ENCODE measurements around the gene KIF18B.

Gene KIF18B

GRCh38 chr17:44947461-44948314 is at the start of gene KIF18B:
KIF18B (minus strand) TSS chr17:44947773; CDS start chr17:44936344, 11,429 bp downstream.
- DNase-seq = peak; percentile 92 to 93

DNA sequence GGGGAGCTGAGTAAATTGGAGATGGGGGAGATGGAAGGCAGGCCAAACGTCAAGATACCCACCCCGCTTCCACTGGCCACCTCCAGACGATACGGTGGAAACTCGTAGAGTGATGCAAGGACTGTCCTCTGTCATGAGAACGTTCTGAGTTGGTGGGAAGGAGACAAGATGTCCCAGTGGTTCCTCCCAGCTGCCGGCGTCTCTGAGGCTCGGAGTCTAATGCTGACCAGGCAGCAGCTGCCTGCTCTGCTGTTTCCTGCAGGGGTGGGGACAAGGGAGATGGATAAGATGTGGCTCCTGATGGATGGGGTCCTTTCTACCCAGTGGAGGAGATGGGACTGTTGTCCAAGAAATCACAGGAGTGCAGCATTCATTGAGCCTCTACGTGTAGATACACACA is 48.7 kb upstream of the KIF18B start:
- no peak for DNase-seq

DNA sequence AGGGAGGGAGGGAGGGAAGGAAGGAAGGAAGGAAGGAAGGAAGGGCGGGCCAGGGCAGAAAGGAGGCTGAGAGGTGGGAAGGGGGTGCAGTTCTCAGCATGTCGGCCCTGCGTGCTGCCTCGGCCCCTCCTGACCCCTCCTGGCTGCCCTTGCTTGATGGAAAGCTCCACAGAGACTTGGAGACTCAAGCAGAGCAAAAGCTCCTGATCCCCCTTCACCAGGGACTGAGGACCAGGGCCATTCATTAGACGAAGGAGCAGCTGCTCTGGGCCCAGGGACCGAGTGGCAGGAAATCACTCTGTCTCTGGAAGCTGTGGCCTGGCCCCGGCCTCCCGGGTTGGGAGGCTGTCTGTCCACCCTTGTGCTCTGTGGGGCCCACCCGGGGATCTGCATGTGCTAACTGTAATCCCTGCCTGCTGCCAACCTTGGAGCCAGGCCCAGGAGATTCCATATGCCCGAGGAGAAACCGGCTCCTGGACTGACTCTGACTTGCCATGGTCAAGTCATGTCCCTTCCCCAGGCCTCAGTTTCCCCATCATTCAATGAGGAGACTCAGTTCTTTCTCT is 47.9 kb upstream of the KIF18B start:
- DNase-seq = no peak

DNA sequence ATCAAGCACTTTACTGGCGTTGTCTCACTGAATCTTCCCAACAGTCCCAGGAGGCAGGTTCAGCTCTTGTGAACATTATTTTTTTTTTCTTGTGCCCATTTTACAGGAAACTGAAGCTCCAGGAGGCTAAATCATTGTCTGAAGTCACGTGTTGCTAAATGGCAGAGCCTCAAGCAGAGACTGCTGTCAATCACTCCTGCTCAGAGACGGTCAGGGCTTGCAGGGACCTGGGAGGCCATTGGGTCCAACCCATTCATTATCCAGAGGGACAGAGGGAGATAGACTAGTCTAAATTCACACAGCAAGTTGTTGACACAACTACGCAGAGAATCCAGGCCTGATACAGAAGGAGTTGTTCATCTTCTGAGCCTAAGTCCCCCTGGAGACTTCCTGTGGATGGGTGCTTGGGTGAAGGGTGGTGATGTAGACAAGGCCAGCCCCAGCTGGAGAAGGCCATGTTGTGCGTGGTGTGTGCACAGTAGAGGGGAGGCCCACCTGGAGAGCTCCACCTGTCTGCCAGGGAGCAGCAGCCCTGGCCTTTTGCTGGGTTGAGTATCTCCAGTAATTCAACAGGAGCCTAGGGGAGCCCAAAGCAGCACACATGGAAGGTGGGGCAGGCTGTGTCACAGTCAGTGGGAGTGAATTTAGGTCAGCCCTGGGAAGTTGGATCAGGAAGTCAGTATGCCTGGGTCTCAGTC is 44.8 kb upstream of the KIF18B start:
- no peak for DNase-seq

DNA sequence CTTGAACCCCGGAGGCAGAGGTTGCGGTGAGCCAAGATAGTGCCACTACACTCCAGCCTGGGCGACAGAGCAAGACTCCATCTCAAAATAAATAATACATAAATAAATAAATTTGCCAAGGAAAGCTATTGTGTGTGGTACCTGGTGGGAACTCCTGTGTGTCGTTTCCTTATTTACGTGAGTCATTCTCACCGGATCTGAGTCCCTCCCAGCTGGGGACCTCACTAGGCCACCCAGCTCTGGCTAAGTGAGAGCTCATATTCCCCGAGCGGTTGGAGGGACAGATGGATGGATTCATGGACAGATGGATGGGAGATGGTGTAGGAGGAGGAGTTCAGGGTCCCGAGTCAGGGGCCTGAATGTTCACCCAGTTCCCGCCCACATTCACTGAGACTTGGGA is 43.4 kb upstream of the KIF18B start:
- DNase-seq = no peak

DNA sequence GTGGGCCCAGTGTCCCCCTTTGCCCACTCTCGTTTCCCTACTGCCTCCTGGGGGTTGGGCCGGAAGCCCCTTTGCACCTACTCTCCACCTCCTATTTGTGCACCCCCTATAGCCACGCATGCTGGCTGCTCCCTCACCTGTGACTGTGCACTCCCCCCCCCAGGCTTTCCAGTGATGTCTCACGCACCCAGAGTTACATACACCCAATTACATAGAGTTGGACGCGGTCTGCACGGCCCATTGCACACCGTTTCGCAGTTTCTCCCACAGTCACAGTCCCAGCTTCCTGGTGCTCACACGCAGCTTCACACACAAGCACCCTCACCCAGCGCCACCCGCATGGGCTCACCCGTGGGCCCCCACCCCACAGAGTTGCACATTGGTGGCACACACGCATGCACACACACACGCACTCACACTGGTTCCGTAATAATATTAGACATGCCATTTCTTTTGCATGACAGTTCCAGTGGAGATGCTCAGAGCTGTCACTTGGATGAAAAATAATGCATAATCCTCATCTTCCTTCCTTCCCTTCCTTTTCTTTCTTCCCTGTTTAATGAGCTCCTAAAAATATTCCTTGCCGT is 42.1 kb upstream of the KIF18B start:
- DNase-seq = no peak

DNA sequence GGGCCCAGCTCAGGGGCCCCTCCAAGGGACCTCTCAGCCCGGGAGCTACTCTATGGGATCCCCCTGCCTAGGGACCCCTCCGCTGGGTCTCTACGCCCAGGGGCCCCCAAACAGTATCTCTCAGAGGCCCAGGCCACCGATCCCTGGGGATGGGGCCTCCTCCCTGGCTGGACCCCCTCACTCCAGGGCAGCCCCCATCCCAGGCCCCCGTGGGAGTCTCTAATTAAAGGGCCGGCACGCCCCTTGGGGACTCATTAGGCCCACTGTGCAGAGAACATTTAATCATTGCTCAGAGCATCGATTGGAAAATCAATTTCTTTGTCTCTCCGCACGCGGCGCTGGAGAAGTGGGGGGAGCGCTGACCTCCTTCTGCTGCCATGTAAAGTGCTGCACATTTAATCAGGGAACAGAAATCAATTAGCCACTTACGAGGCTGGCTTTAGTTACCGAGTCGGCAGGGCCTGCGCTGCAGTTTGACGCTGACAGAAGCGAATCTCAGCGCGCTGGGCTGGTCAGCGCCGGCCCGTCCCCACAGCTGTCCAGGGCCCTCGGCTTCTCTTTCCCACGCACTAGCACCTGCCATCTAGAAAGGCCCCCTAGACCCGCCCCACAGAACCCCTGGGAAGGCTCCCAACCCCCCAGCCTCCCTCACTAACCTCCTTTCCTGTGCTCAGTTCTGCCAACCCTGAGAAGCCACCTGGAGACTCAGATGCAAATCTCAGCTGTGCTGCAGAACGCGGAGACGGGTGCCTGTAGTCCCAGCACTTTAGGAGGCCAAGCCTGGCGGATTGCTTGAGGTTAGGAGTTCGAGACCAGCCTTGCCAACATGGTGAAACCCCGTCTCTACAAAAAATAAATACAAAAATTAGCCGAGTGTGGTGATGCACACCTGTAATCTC is 40.7 kb upstream of the KIF18B start:
- no peak for DNase-seq

GRCh38 chr17:44983563-44983962 is 36.0 kb upstream of the KIF18B start:
- DNase-seq = no peak

GRCh38 chr17:44982113-44982702 is 34.6 kb upstream of the KIF18B start:
- DNase-seq = no peak

DNA sequence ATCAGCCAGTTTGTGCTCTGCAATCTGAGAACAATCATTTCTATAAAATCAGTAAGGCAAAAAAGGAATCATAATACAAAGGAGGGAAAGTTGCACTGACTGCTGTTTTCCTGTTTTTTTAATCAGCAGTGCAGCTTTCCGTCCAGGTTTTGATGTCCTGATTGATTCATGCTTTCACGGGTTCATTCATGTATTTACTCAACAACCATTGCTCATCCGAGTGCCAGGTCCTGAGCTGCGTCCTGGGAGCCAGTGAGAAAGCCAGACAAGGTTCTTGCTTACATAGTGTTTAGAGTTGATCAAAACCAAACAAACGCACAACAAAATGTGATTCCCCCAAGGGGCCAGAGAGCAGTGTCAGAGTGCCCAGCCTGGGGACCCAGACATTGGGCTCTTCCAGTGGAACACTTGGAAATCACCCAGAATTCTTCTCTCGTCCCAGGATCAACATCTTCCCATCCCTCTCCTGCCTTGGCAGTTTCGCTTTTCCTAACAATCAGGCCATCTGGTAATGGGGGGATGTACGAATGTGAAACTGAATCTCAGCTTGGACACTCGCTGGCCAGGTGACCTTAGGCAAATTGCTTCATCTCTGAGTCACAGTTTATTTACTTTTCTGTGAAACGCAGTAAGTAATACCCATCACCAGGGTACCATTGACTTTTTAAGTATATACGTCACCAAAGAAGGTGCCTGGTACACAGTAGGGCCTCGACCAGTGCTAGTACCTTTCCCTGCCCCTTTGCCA is 33.8 kb upstream of the KIF18B start:
- DNase-seq = no peak

GRCh38 chr17:44979426-44979995 is 31.9 kb upstream of the KIF18B start:
- no peak for DNase-seq

- DNase-seq = no peak
Observed at GRCh38 chr17:44978807-44979206, 31.2 kb upstream of the KIF18B start.

- no peak for DNase-seq
Observed at GRCh38 chr17:44977814-44978550, 30.4 kb upstream of the KIF18B start.

GRCh38 chr17:44977065-44977464 is 29.5 kb upstream of the KIF18B start:
- no peak for DNase-seq

GRCh38 chr17:44976206-44976605 is 28.6 kb upstream of the KIF18B start:
- DNase-seq = no peak

DNA sequence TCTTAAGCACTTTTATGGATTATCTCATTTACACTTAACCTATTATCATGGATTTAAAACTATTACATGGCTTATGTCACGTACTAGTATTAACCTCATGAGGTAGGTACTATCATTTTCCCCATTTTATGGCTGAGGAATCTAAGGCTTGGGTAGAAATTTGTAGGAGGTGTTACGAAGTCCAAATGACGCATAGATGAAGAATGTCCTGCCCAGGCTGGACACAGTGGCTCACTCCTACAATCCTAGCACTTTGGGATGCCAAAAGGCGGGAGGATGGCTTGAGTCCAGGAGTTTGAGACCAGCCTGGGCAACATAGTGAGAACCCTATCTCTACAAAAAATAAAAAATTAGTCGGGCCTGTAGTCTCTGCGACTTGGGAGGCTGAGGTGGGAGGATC is 25.4 kb upstream of the KIF18B start:
- DNase-seq = no peak

GRCh38 chr17:44971776-44972483 is 24.4 kb upstream of the KIF18B start:
- no peak for DNase-seq

- DNase-seq = no peak
Observed at GRCh38 chr17:44970136-44970741, 22.7 kb upstream of the KIF18B start.

DNA sequence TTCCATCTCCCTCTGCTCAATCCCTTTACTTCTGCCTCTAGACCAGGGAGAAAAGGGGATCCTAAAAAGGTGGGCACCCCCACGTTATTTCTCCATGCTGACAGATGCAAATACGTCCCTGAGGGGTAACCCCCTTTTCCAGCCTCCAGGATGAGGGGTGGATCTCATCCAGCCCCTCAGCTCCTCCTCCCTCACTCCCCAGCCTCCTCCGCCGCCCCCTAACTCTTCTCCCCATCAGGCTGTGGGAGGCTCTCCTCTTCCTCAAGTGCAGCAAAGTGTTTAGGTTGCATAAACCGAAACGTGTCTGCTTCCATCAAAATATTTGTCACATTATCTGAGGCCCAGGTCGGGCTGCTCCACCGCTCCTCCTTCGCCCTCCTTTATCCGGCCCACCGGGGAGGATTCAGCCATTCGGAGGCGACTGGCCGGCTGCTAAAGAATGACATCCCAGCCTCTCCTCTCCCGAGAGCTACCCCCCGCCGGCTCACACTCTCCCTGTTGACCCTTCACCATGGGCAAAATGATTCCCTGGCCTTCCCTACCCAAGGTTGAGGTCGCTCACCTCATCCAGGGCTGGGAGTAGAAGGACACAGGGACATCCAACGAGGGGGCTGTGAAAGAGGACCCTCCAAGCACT is 21.7 kb upstream of the KIF18B start:
- DNase-seq = no peak
